ENCODE results near the gene C20orf144. TPM values are rescaled to one million over a fixed set of nuclear protein-coding genes. Genes with fewer than 3 reads are reported as not detected.

The C20orf144 gene
- total and polyA plus RNA-seq, 9 of the 15 experiments (the other 6 are each of a cell fraction or from before 2014, with no cell fraction given) = 0.04 to 0.23 (median 0.11) TPM; not detected in 2

Other genes starting within 250 kb of the C20orf144 start
Only the 7 nearest of the 8 such genes appear.
- gene CBFA2T2, start 172.2 kb upstream of the C20orf144 start, total RNA-seq (2014; rRNA removed) = 2.9 and 4.4 TPM in 2 replicates
- 3.2 and 5.2 TPM in 2 replicates for gene CBFA2T2, start 172.2 kb upstream of the C20orf144 start, total RNA-seq (2014; rRNA removed; fragmentation: Illumina TruSeq; extraction: Trizol)
- 5.8 and 6.8 TPM in 2 replicates for gene CBFA2T2, start 172.2 kb upstream of the C20orf144 start, total RNA-seq (2015; rRNA removed; fragmentation: Illumina TruSeq; extraction: Trizol)
- gene CBFA2T2, start 172.2 kb upstream of the C20orf144 start, total RNA-seq (2021) = 8.6 and 9.7 TPM in 2 replicates
- 9.6 and 15.6 TPM in 2 replicates for gene CBFA2T2, start 172.2 kb upstream of the C20orf144 start, polyA plus RNA-seq (2011; rRNA removed)
- gene CBFA2T2, start 172.2 kb upstream of the C20orf144 start, polyA plus RNA-seq (2014; fragmentation: Illumina TruSeq; extraction: Trizol) = 7.3 and 8.2 TPM in 2 replicates
- gene CBFA2T2, start 172.2 kb upstream of the C20orf144 start, polyA plus RNA-seq (2014; fragmentation: Nextera tagmentation; extraction: Ambion mirVana) = under 1 TPM; 0.27 to 0.41 TPM
- 7.8 and 8.8 TPM in 2 replicates for gene CBFA2T2, start 172.2 kb upstream of the C20orf144 start, polyA plus RNA-seq (2014; rRNA removed)
- 0.14 TPM in 1 of 2 replicates, not detected in the other for gene ACTL10, start 4.6 kb downstream of the C20orf144 start, total RNA-seq (2014; rRNA removed)
- not detected in 2 replicates for gene ACTL10, start 4.6 kb downstream of the C20orf144 start, total RNA-seq (2014; rRNA removed; fragmentation: Illumina TruSeq; extraction: Trizol)
- gene ACTL10, start 4.6 kb downstream of the C20orf144 start, total RNA-seq (2015; rRNA removed; fragmentation: Illumina TruSeq; extraction: Trizol) = not detected in 2 replicates
- 0.11 TPM in 1 of 2 replicates, not detected in the other for gene ACTL10, start 4.6 kb downstream of the C20orf144 start, total RNA-seq (2021)
- not detected in 2 replicates for gene ACTL10, start 4.6 kb downstream of the C20orf144 start, polyA plus RNA-seq (2011; rRNA removed)
- gene ACTL10, start 4.6 kb downstream of the C20orf144 start, polyA plus RNA-seq (2014; fragmentation: Illumina TruSeq; extraction: Trizol) = not detected in 2 replicates
- not detected for gene ACTL10, start 4.6 kb downstream of the C20orf144 start, polyA plus RNA-seq (2014; fragmentation: Nextera tagmentation; extraction: Ambion mirVana)
- 0.07 and 0.13 TPM in 2 replicates for gene ACTL10, start 4.6 kb downstream of the C20orf144 start, polyA plus RNA-seq (2014; rRNA removed)
- 52.0 and 74.0 TPM in 2 replicates for gene NECAB3, start 12.1 kb downstream of the C20orf144 start, total RNA-seq (2014; rRNA removed)
- gene NECAB3, start 12.1 kb downstream of the C20orf144 start, total RNA-seq (2014; rRNA removed; fragmentation: Illumina TruSeq; extraction: Trizol) = 16.0 and 17.8 TPM in 2 replicates
- 31.5 and 36.5 TPM in 2 replicates for gene NECAB3, start 12.1 kb downstream of the C20orf144 start, total RNA-seq (2015; rRNA removed; fragmentation: Illumina TruSeq; extraction: Trizol)
- 57.1 and 57.8 TPM in 2 replicates for gene NECAB3, start 12.1 kb downstream of the C20orf144 start, total RNA-seq (2021)
- gene NECAB3, start 12.1 kb downstream of the C20orf144 start, polyA plus RNA-seq (2011; rRNA removed) = 25.6 and 32.7 TPM in 2 replicates
- 35.8 and 37.6 TPM in 2 replicates for gene NECAB3, start 12.1 kb downstream of the C20orf144 start, polyA plus RNA-seq (2014; fragmentation: Illumina TruSeq; extraction: Trizol)
- 1 to 10 TPM in 1 of 2 experiments, under 1 TPM in 1; 0.94 to 1.9 TPM for gene NECAB3, start 12.1 kb downstream of the C20orf144 start, polyA plus RNA-seq (2014; fragmentation: Nextera tagmentation; extraction: Ambion mirVana)
- 63.3 and 67.6 TPM in 2 replicates for gene NECAB3, start 12.1 kb downstream of the C20orf144 start, polyA plus RNA-seq (2014; rRNA removed)
- 17.3 and 23.4 TPM in 2 replicates for gene E2F1, start 24.1 kb downstream of the C20orf144 start, total RNA-seq (2014; rRNA removed)
- gene E2F1, start 24.1 kb downstream of the C20orf144 start, total RNA-seq (2014; rRNA removed; fragmentation: Illumina TruSeq; extraction: Trizol) = 9.0 and 10.8 TPM in 2 replicates
- 14.9 and 15.3 TPM in 2 replicates for gene E2F1, start 24.1 kb downstream of the C20orf144 start, total RNA-seq (2015; rRNA removed; fragmentation: Illumina TruSeq; extraction: Trizol)
- 24.6 and 25.3 TPM in 2 replicates for gene E2F1, start 24.1 kb downstream of the C20orf144 start, total RNA-seq (2021)
- gene E2F1, start 24.1 kb downstream of the C20orf144 start, polyA plus RNA-seq (2011; rRNA removed) = 12.7 and 19.3 TPM in 2 replicates
- 13.1 and 17.8 TPM in 2 replicates for gene E2F1, start 24.1 kb downstream of the C20orf144 start, polyA plus RNA-seq (2014; fragmentation: Illumina TruSeq; extraction: Trizol)
- gene E2F1, start 24.1 kb downstream of the C20orf144 start, polyA plus RNA-seq (2014; fragmentation: Nextera tagmentation; extraction: Ambion mirVana) = under 1 TPM; 0.14 to 0.39 TPM
- gene E2F1, start 24.1 kb downstream of the C20orf144 start, polyA plus RNA-seq (2014; rRNA removed) = 28.9 and 30.6 TPM in 2 replicates
- gene PXMP4, start 58.0 kb downstream of the C20orf144 start, total RNA-seq (2014; rRNA removed) = 5.6 and 9.1 TPM in 2 replicates
- gene PXMP4, start 58.0 kb downstream of the C20orf144 start, total RNA-seq (2014; rRNA removed; fragmentation: Illumina TruSeq; extraction: Trizol) = 3.6 and 4.8 TPM in 2 replicates
- 4.4 and 6.7 TPM in 2 replicates for gene PXMP4, start 58.0 kb downstream of the C20orf144 start, total RNA-seq (2015; rRNA removed; fragmentation: Illumina TruSeq; extraction: Trizol)
- 11.4 and 12.6 TPM in 2 replicates for gene PXMP4, start 58.0 kb downstream of the C20orf144 start, total RNA-seq (2021)
- gene PXMP4, start 58.0 kb downstream of the C20orf144 start, polyA plus RNA-seq (2011; rRNA removed) = 6.7 and 7.3 TPM in 2 replicates
- gene PXMP4, start 58.0 kb downstream of the C20orf144 start, polyA plus RNA-seq (2014; fragmentation: Illumina TruSeq; extraction: Trizol) = 9.8 and 10.4 TPM in 2 replicates
- 10 to 100 TPM; 24.4 to 29.1 TPM for gene PXMP4, start 58.0 kb downstream of the C20orf144 start, polyA plus RNA-seq (2014; fragmentation: Nextera tagmentation; extraction: Ambion mirVana)
- gene PXMP4, start 58.0 kb downstream of the C20orf144 start, polyA plus RNA-seq (2014; rRNA removed) = 5.7 and 6.8 TPM in 2 replicates
- 1.6 and 2.6 TPM in 2 replicates for gene ZNF341, start 69.7 kb downstream of the C20orf144 start, total RNA-seq (2014; rRNA removed)
- 0.41 and 0.76 TPM in 2 replicates for gene ZNF341, start 69.7 kb downstream of the C20orf144 start, total RNA-seq (2014; rRNA removed; fragmentation: Illumina TruSeq; extraction: Trizol)
- gene ZNF341, start 69.7 kb downstream of the C20orf144 start, total RNA-seq (2015; rRNA removed; fragmentation: Illumina TruSeq; extraction: Trizol) = 1.0 TPM in 2 replicates
- 2.6 and 2.8 TPM in 2 replicates for gene ZNF341, start 69.7 kb downstream of the C20orf144 start, total RNA-seq (2021)
- gene ZNF341, start 69.7 kb downstream of the C20orf144 start, polyA plus RNA-seq (2011; rRNA removed) = 0.89 and 1.8 TPM in 2 replicates
- 2.3 TPM in 2 replicates for gene ZNF341, start 69.7 kb downstream of the C20orf144 start, polyA plus RNA-seq (2014; fragmentation: Illumina TruSeq; extraction: Trizol)
- under 1 TPM; 0.08 to 0.10 TPM for gene ZNF341, start 69.7 kb downstream of the C20orf144 start, polyA plus RNA-seq (2014; fragmentation: Nextera tagmentation; extraction: Ambion mirVana)
- gene ZNF341, start 69.7 kb downstream of the C20orf144 start, polyA plus RNA-seq (2014; rRNA removed) = 2.0 and 2.2 TPM in 2 replicates
- 35.4 and 39.2 TPM in 2 replicates for gene CHMP4B, start 149.0 kb downstream of the C20orf144 start, total RNA-seq (2014; rRNA removed)
- gene CHMP4B, start 149.0 kb downstream of the C20orf144 start, total RNA-seq (2014; rRNA removed; fragmentation: Illumina TruSeq; extraction: Trizol) = 18.6 and 18.8 TPM in 2 replicates
- gene CHMP4B, start 149.0 kb downstream of the C20orf144 start, total RNA-seq (2015; rRNA removed; fragmentation: Illumina TruSeq; extraction: Trizol) = 30.4 and 30.8 TPM in 2 replicates
- 43.9 and 45.1 TPM in 2 replicates for gene CHMP4B, start 149.0 kb downstream of the C20orf144 start, total RNA-seq (2021)
- 25.2 and 31.8 TPM in 2 replicates for gene CHMP4B, start 149.0 kb downstream of the C20orf144 start, polyA plus RNA-seq (2011; rRNA removed)
- gene CHMP4B, start 149.0 kb downstream of the C20orf144 start, polyA plus RNA-seq (2014; fragmentation: Illumina TruSeq; extraction: Trizol) = 55.9 and 61.8 TPM in 2 replicates
- gene CHMP4B, start 149.0 kb downstream of the C20orf144 start, polyA plus RNA-seq (2014; fragmentation: Nextera tagmentation; extraction: Ambion mirVana) = 1 to 10 TPM; 1.8 to 2.5 TPM
- gene CHMP4B, start 149.0 kb downstream of the C20orf144 start, polyA plus RNA-seq (2014; rRNA removed) = 51.9 and 64.7 TPM in 2 replicates

Measured in K562 (cell line).